HG03558 (cell line): ENCODE results near the gene NUP160.

ENCODE experiments used
- ATAC-seq: cut with Tn5 transposase; IDR thresholded peaks from one replicate; pipeline ENCODE4 v1.9.1; 2021; ENCODE audit warnings: moderate number of reproducible peaks; ENCODE audit not compliant: unreplicated experiment; ENCODE audit errors: extremely low read depth

NUP160 gene

DNA sequence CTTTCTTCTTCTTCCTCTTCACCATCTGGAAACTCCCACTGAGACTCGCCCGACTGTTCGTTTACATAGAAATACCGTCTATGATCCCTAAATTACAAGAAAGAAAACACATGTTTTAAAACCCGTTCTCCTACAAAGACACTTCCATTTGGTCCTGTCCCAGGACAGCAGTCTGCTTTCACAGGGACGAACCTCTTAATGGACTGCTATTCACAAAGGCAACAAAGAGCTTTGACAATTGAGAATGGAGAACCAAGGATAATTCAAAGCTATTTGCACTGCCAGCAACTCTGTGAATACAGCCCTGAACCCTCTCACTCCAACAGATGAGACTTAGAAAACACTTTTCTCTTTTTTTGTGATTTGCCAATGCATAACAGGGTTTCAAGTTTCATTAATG lies 116.7 kb downstream of the NUP160 start:
- no peak for ATAC-seq
